ENCODE measurements around the gene LRRK1.

DNA sequence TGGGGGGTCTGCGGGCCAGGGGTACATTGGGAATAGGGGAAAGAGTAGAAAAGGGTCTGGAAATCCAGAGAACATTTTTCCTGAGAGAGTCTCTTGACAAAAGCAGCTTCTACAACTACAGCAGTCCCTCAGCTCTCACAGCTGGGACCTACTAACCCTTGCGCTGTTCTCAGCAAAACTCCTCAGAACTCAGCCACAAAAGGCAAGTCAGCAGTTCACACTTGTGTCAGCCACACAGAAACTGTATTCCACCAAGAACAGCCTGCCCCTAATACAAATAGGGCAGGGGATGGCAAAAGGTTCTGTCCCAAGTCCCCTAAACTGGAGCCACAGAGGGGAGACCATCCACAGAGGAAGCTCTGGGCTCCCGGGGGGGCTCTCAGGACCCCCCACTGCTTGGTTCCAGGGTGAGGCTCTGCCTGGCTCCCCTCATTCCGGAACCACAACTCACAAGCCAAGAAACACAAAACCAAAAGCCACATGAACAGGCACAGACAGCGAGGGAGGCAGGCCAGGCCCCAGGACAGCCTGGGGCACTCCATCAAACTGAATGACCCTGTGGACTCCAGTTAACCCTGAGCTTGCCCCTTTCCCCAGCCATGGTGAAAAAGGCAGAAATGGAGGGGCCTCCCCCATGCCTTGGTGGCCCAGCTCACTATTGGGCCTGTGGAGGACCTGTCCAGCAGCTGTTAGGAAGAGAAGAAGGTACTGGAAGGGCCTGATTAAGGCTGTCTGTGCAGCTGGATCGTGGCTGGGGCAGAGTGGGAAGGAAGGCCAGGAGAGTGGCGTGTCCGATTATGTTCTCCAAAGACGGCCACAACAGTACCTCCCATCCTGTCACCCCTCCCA lies 170.6 kb downstream of the LRRK1 start:
- TF ChIP-seq, protein P1, sequence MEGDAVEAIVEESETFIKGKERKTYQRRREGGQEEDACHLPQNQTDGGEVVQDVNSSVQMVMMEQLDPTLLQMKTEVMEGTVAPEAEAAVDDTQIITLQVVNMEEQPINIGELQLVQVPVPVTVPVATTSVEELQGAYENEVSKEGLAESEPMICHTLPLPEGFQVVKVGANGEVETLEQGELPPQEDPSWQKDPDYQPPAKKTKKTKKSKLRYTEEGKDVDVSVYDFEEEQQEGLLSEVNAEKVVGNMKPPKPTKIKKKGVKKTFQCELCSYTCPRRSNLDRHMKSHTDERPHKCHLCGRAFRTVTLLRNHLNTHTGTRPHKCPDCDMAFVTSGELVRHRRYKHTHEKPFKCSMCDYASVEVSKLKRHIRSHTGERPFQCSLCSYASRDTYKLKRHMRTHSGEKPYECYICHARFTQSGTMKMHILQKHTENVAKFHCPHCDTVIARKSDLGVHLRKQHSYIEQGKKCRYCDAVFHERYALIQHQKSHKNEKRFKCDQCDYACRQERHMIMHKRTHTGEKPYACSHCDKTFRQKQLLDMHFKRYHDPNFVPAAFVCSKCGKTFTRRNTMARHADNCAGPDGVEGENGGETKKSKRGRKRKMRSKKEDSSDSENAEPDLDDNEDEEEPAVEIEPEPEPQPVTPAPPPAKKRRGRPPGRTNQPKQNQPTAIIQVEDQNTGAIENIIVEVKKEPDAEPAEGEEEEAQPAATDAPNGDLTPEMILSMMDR (conservative IDR thresholded peaks at IDR 0.05; ENCODE audit: low read depth in 2 of 2) = no peak
- TF ChIP-seq JUNB (IDR thresholded peaks at IDR 0.05; ENCODE audit: unreplicated experiment) (no peak), EZH2 (IDR thresholded peaks at IDR 0.05; ENCODE audit: low read depth, unreplicated experiment) (no peak)
- TF ChIP-seq, protein P2, sequence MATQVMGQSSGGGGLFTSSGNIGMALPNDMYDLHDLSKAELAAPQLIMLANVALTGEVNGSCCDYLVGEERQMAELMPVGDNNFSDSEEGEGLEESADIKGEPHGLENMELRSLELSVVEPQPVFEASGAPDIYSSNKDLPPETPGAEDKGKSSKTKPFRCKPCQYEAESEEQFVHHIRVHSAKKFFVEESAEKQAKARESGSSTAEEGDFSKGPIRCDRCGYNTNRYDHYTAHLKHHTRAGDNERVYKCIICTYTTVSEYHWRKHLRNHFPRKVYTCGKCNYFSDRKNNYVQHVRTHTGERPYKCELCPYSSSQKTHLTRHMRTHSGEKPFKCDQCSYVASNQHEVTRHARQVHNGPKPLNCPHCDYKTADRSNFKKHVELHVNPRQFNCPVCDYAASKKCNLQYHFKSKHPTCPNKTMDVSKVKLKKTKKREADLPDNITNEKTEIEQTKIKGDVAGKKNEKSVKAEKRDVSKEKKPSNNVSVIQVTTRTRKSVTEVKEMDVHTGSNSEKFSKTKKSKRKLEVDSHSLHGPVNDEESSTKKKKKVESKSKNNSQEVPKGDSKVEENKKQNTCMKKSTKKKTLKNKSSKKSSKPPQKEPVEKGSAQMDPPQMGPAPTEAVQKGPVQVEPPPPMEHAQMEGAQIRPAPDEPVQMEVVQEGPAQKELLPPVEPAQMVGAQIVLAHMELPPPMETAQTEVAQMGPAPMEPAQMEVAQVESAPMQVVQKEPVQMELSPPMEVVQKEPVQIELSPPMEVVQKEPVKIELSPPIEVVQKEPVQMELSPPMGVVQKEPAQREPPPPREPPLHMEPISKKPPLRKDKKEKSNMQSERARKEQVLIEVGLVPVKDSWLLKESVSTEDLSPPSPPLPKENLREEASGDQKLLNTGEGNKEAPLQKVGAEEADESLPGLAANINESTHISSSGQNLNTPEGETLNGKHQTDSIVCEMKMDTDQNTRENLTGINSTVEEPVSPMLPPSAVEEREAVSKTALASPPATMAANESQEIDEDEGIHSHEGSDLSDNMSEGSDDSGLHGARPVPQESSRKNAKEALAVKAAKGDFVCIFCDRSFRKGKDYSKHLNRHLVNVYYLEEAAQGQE (IDR thresholded peaks at IDR 0.05; ENCODE audit: unreplicated experiment) = no peak

Data from GM23338 (cell line).